HG02759 (cell line): ENCODE results near the gene TAOK2.
A peak's percentile ranks its signal among the peaks of the same experiment; 100 is the strongest.

Source experiments
- ATAC-seq: cut with Tn5 transposase; IDR thresholded peaks from one replicate; pipeline ENCODE4 v1.9.1; 2021; ENCODE audit warnings: mild to moderate bottlenecking, moderate library complexity; ENCODE audit not compliant: unreplicated experiment

TAOK2 gene

DNA sequence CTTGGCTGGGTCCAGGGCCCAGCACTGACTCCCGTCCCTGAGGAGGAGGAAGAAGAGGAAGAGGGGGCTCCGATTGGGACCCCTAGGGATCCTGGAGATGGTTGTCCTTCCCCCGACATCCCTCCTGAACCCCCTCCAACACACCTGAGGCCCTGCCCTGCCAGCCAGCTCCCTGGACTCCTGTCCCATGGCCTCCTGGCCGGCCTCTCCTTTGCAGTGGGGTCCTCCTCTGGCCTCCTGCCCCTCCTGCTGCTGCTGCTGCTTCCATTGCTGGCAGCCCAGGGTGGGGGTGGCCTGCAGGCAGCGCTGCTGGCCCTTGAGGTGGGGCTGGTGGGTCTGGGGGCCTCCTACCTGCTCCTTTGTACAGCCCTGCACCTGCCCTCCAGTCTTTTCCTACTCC, 13.3 kb downstream of the TAOK2 start:
- ATAC-seq = no peak

DNA sequence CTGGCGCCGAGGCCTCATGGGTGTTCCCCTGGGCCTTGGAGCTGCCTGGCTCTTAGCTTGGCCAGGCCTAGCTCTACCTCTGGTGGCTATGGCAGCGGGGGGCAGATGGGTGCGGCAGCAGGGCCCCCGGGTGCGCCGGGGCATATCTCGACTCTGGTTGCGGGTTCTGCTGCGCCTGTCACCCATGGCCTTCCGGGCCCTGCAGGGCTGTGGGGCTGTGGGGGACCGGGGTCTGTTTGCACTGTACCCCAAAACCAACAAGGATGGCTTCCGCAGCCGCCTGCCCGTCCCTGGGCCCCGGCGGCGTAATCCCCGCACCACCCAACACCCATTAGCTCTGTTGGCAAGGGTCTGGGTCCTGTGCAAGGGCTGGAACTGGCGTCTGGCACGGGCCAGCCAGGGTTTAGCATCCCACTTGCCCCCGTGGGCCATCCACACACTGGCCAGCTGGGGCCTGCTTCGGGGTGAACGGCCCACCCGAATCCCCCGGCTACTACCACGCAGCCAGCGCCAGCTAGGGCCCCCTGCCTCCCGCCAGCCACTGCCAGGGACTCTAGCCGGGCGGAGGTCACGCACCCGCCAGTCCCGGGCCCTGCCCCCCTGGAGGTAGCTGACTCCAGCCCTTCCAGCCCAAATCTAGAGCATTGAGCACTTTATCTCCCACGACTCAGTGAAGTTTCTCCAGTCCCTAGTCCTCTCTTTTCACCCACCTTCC, 13.9 kb downstream of the TAOK2 start:
- no peak for ATAC-seq

DNA sequence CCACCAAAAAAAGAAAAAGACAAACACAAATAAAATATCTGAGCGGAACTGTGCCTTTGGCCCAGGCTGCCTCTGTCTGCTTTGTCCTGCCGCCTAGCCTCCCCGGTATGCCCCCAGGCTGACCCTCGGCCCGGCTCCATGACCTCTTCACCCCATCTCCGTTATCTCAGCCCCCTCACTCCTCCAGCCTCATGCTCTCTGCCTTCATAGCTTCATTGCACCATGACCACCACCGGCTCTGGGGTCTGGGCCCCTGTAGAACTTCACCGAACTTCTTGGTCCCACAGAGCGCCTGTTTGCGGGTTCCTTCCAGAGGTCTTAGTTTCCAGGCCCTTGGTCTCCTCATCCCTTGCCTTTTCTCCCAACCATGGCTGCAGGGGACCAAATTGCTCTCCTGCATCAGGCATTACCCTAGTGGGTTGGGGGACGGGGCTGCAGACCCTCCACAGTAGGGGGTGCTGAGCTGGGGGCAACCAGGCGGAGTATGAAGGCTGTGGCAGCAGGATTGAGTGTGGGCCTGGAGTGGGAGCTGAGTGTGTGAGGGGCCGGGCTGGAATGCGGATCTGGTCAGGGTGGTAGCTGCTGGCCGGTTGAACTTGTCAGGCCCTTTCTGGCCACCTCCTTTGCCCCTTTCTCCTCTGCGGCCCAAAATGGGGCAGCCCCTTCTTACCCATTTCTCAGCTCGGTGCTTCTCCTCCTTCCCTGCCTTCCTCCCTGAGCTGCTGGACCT, 14.8 kb downstream of the TAOK2 start:
- ATAC-seq = no peak

DNA sequence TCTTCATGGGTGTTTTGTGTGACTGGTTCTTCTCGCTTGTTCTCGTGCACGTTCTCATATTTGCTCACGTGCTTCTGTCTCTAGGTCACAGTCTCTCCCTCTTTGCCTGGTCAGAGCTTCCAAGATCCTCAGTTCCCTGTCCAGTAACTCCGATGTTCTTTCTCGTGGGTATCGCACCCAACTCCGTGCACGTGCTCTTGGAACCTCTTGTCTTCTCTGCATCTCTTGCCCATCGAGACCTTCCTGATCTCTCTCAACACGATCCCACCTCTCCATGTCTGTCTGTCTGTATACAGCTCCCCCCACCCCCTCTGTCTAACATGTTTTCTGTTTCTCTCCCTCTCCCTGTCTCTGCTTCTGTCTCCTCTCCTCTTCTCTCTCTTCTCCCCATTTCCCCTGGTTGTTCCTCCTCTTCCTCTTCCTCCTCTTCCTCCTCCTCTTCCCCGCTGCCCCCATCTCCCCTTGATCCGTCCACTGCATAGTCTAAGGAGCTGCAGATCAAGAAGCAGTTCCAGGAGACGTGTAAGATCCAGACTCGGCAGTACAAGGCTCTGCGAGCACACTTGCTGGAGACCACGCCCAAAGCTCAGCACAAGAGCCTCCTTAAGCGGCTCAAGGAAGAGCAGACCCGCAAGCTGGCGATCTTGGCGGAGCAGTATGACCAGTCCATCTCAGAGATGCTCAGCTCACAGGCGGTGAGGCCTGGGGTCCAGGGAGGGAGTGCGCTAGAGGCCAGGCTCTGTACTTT, 15.6 kb downstream of the TAOK2 start:
- no peak for ATAC-seq

DNA sequence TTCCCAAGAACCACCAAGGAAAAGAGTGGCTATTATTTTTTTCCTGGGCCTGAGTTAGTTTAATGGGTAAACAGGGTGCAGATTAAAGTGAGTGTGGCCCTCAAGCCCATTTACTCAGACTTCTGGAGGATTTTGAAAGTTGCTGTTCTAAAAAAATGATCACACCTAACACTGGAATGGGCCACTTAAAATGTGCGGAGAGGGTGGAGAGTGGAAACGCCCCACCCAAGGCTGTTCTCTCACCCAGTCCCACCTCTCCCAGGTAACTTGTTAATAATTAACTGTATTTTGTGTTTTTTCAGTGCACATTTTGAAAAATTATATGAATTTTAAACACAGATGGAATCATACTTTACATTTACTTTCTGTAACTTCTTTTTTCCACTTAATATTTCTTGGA, 16.4 kb downstream of the TAOK2 start:
- no peak for ATAC-seq

DNA sequence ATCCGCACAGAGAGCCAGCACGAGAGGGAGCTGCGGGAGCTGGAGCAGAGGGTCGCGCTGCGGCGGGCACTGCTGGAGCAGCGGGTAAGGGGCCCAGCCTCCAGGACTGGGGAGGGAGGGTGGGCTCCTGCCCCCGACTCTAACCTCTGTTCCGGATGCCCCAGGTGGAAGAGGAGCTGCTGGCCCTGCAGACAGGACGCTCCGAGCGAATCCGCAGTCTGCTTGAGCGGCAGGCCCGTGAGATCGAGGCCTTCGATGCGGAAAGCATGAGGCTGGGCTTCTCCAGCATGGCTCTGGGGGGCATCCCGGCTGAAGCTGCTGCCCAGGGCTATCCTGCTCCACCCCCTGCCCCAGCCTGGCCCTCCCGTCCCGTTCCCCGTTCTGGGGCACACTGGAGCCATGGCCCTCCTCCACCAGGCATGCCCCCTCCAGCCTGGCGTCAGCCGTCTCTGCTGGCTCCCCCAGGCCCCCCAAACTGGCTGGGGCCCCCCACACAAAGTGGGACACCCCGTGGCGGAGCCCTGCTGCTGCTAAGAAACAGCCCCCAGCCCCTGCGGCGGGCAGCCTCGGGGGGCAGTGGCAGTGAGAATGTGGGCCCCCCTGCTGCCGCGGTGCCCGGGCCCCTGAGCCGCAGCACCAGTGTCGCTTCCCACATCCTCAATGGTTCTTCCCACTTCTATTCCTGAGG, 17.4 kb downstream of the TAOK2 start:
- ATAC-seq = no peak

DNA sequence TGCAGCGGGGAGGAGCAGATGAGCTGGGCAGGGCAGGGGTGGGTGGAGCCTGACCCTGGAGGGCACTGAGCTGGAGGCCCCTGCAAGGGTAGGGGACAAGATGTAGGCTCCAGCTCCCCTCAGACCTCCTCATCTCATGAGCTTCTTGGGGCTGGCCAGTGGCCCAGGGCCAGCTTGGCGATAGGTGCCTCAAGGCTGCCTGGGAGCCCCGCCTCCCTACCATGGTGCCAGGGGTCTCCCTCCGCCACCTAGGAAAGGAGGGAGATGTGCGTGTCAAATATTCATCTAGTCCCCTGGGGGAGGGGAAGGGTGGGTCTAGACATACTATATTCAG, 17.9 kb downstream of the TAOK2 start:
- ATAC-seq = no peak

DNA sequence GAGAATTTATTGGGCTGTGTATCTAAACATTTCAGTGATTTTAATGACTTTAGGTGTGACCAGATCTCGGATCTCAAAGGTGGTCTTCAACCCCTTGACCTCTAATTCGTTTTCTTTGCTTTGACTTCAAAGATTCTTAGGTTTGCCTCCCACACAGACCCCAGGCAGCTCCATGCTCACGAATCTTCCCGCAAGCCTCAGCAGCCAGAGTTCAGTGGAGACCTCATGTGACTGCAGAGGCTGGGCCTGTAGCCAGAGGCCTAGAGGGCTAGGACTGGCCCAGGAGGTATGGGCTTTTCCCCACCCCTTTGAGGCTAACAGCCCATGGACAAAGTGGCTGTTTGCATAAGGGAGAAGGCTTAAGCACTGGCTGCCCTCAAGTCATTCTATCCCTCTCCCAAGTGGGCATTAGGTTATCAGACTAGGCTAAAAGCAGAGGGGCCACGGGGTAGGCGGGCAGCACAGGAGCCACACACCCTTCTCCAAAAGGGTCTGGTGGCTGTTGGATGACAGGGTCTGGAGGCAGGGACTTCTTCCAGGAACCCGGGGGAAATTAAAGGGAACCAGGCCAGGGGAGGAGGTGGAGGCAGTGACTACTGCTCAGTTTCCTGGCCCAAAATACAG, 18.8 kb downstream of the TAOK2 start:
- ATAC-seq = no peak

DNA sequence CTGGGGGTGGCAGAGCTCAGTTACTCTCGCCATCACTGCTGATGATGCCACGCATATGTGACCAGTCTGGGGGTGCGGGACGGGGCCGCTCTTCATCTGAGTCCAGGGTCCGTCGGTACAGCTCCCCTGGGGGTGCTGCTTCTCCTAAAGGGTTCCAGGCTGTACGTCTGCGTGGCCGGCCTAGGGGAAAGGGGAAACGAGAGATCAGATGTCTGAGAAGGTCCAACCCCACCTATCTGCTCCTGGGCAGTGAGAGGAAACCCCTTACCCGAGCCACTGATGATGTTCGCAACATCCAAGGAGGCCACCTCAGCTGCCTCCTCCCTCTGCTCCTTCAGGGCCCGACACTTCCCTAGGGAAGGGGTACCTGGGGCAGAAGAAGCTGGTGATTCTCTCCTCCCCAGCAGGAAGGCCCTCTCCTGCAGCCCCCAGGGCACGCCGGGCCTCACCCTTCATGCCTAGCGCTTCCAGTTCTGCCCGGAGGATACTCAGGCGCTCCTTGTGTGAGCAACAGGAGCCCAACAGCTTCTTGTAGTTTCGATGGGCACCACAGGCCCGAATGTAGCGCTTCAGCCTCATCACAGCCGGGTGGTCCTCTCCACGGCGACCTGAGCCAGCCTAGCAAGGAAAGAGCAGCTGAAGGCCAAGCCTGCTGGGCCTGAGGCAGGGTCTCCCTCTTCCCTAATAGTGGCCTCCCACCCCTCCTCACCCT, 19.7 kb downstream of the TAOK2 start:
- ATAC-seq = no peak

DNA sequence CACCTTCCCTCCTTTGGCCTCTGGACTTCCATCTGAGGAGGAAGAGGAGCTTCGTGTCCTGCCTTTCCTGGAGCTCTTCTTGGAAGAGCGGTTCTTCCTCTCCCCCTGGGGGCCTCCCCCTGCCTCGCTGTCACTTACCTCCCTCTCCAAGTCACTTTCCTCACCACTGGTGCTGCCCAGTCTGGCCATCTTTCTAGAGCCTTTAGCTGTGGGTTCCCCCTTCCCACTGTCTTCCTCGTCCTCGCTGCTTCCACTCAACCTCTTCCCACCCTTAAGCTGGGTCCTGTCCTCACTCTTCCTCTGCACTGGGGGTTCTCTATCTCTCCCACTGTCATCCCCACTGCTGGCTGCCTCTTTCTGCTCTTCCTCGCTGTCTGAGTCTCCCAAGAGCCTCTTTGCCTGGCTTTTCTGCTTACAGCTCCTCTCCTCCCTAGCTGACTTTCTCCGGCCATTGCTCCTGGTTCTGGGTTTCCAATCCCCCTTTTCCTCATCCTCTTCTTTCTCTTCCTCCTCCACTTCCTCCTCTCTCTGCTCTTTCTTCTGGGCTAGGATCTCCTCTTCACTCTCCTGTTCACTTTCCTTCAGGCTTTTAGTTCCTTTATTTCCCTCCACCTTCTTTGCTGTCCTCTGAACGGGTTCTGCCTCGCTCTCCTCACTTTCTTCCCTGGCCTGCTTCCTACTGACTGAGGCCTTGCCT, 20.4 kb downstream of the TAOK2 start:
- no peak for ATAC-seq

DNA sequence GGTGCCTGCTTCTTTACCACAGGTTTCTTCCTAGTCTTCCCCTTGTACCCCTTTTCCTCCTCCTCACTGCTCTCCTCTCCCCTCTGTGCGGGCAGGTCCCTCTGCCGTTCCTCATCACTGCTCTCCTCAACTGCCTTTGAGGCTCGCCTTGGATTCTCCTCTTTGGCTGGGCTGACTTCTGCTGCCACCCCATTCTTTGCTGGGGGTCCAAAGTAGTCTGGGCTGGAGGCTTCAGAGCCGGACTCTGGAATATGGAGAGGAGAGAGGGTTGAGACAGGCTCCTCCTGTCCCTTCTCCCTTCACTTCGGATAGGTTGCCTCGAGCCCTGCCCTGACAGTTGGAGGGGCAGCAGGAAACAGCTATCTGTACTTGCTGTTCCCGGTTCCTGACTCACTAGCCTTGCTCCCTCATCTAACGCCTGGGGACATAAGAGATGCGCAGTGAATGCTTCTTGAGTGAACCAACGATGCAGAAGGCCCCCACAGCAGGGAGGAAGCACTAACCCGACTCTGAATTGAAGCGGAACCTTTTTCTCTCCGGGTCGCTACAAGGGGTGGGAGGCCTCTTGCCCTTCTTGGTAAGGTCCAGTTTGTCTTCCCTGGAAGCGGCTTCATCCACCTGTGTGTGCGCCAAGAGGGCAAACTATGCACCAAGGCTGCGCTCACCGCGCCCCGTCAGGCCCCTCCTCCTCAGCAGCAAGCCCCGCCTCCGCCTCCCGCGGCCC, 21.1 kb downstream of the TAOK2 start:
- ATAC-seq = peak; percentile 35

DNA sequence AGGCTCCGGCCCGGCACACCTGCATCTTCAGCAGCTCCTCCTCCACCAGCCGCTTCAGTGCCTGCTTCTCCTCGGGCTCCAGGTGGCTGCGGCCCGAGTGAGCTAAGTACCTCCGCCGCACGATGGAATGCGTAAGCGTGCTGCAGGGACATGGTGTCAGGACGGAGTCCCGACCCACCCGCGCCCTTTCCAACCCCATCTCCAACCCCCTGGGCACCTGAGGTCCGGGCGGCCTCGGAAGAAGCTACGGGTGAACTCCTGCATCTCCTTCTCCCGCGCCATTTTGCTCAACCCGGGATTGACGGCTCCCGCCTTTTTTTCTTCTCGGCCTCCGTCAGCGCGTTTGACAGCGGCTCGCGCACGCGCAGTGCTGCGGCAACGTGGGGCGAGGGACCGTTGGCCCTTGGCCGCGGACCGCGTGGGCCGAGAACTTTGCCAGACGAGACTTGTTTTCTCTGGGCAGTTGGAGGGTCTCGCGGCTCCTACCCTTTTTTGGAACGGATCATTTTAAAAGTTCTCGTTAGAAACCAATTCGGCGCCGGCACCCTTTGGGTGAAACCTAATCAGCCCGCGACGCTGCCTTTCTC, 21.7 kb downstream of the TAOK2 start, which contains the start of gene HIRIP3:
Gene HIRIP3, minus strand, starts transcription at position 294 of the 587 bp plus-strand sequence. Its CDS starts 12 bp downstream, at position 282.
- peak; percentile 62 for ATAC-seq

DNA sequence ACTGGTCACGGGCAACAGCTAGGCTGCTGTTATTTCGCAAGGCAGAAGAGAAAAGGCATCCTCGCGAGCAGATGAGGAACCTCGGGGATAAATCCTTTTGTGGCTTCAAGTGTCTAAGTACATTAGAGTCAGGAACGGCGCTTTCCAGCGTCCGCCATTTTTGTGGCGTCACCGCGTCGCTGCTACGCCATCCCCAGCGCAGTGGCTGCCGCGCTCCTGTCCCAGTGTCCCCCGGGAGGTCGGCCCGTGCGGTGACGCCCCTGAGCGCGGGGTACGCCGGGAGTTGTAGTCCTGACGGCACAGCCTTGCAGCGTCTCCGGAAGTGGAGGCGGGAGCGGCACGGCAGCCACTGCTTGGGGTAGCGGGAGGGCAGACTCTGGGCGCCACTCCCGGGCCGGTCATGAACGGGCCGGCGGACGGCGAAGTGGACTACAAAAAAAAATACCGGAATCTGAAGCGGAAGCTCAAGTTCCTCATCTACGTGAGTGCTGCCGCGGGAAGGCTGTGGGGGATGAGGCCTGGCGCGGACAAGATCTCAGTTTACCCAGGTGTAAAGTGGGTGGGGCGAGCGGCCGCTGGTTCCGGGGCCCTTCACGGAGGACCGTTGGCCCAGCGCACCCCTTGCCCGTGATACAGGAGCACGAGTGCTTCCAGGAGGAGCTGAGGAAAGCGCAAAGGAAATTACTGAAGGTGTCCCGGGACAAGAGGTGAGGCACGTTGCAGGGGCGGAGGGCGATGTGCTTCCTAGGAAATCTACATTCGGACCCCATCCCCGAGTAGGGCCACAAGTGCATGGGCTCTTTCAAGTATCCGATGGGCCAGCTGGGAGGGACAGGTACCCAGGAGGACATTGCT, 22.5 kb downstream of the TAOK2 start, which contains the start of gene INO80E:
Gene INO80E, plus strand, starts transcription at position 331 of the 855 bp plus-strand sequence. Its CDS starts 70 bp downstream, at position 401.
- ATAC-seq = peak; percentile 93

DNA sequence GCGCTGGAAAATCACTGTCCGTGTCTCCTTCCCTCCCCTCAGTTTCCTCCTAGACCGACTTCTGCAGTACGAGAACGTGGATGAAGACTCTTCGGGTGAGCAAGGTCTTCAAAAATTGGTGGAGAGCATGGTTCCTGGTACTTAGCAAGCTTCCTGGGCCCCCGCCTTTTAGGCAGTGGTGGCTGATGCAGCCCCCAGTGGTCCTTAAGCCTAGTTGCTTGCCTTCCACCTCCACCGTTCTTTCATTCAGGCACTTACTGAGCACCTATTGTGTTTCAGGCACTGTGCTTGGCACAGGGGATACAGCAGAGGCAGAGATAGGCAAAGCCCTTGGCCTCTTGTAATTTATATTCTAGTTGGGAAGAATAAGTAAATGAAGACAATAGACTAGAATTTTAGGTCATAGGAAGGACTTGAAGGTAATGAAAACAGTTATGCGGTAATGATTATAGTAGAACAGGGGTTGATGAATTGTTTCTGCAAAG, 23.1 kb downstream of the TAOK2 start:
- ATAC-seq = no peak

DNA sequence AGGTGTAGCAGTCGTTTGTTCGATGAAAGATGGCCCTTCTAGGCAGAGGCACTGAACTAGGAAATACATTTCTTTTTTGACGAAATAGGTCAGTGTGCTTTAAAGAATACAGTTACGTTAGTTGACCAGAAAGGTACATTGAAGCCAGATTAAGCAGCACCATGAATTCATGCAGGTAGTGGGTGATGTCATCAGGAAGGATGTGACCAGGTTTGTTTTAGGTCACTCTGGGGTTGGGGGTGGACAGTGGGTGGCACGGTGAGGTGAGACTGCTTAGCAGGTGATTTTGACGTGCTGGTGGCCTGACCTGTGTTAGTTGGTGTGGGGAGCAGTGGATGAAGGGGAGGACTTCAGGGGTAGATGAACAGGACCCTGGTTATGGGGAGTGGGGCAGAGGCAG, 25.9 kb downstream of the TAOK2 start:
- no peak for ATAC-seq

DNA sequence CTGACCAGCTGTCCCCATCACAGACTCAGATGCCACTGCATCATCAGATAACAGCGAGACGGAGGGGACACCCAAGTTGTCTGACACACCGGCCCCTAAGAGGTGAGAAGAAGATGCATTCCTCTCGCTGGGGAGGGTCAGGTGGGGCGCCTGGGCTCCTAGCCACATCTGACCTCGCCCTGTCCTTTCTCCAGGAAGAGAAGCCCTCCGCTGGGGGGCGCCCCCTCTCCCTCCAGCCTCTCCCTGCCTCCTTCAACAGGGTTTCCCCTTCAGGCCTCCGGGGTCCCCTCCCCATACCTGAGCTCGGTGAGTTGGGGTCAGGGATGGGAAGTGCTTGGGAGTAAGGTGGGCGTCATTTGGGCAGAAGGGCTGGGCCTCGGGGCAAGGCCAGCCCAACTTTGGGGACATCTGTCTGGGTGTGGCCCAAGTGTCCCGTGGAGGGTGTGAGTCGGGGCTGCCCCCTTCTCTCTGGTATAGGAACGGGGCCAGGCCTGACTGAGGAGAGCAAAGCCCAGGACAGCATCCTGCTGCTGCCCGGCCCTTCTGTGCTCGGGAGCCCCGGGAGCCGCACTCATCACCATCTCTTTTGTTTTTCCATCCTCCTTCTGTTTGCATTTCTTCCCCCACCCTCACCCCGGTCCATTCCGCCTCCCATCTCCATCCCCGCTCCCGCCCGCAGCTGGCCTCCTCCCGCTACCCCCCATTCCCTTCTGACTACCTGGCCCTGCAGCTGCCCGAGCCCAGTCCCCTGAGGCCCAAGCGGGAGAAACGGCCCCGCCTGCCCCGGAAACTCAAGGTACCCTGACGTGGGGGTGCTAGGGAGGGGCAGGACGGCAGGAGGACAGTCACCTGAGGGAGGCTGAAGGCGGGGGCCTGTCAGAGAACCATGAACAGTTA, 27.3 kb downstream of the TAOK2 start:
- no peak for ATAC-seq
